Panc1 (cell line): ENCODE data around the gene PLCL1. TPM values are rescaled to one million over a fixed set of nuclear protein-coding genes. Genes with fewer than 3 reads are reported as not detected.

Source experiments
- ATAC-seq: fragments of 200-7000 bp; cut with Tn5 transposase; 2 replicates; pipeline ENCODE4 v1.9.1; 2020; ENCODE audit warnings: mild to moderate bottlenecking, moderate library complexity
- BruUV-seq: library from RNA; stranded (reverse); fragments of 400-500 nt; replicated peaks from 2 replicates; lab custom pipeline; 2021; lab: Mats Ljungman, UMichigan
- CTCF ChIA-PET: fragments of 300-600 bp; sonication (Branson Sonifier 250); formaldehyde crosslinking; loops from one replicate; lab custom pipeline; 2022; ENCODE audit warnings: antibody characterized with exemption; lab: Charles Lee
- POLR2A ChIA-PET: fragments of 300-600 bp; sonication (Branson Sonifier 250); formaldehyde crosslinking; loops from one replicate; lab custom pipeline; 2022; ENCODE audit warnings: antibody characterized with exemption; lab: Charles Lee
- DNase-seq: peaks from one replicate; pipeline ENCODE4 v3.0.0-alpha.2; 2010; ENCODE audit warnings: low read depth, low spot score
- H3K27ac ChIP-seq: 2 replicates; pipeline ENCODE4 v1.5.1; 2011; ENCODE audit warnings: mild to moderate bottlenecking, low read length, inconsistent platforms
- H3K27me3 ChIP-seq: fragments of 200-500 bp; sonication (Bioruptor generic); 2 replicates; pipeline ENCODE4 v1.6.0; 2014; ENCODE audit warnings: low read length, inconsistent platforms; ENCODE audit not compliant: control insufficient read depth, insufficient read depth
- H3K36me3 ChIP-seq: fragments of 200-500 bp; sonication (Bioruptor generic); 2 replicates; pipeline ENCODE4 v1.5.1; 2014; ENCODE audit warnings: inconsistent platforms, mild to moderate bottlenecking, low read length, moderate library complexity; ENCODE audit not compliant: control insufficient read depth, insufficient read depth
- H3K4me1 ChIP-seq: 2 replicates; pipeline ENCODE4 v1.5.1; 2011; ENCODE audit warnings: inconsistent platforms, mild to moderate bottlenecking, low read length, moderate library complexity; ENCODE audit not compliant: control insufficient read depth, insufficient read depth
- H3K4me3 ChIP-seq, 2 experiments: 2 replicates each; pipeline ENCODE4 v1.5.1; 2011 to 2012; ENCODE audit warnings: low read depth in 2 of 2, low read length in 2 of 2, mild to moderate bottlenecking in 2 of 2, inconsistent platforms in 1 of 2, moderate library complexity in 1 of 2
- H3K9me3 ChIP-seq: fragments of 200-500 bp; sonication (Bioruptor generic); 2 replicates; pipeline ENCODE4 v1.5.1; 2014; ENCODE audit warnings: low read depth, mild to moderate bottlenecking, inconsistent platforms, low read length, moderate library complexity; ENCODE audit not compliant: control insufficient read depth, insufficient read depth
- CTCF ChIP-seq: fragments of 450-650 bp; IDR thresholded peaks from 2 replicates; pipeline ENCODE4 v1.5.1; 2017; ENCODE audit warnings: mild to moderate bottlenecking
- POLR2AphosphoS5 ChIP-seq: IDR thresholded peaks from 2 replicates; pipeline ENCODE4 v1.6.1; 2012; ENCODE audit warnings: mild to moderate bottlenecking, low read depth, low read length, moderate library complexity
- REST ChIP-seq, 2 experiments: IDR thresholded peaks; 2 replicates each; pipeline ENCODE4 v1.6.1; 2011 to 2012; ENCODE audit warnings: low read depth in 2 of 2, control low read depth in 1 of 2, low read length in 1 of 2, mild to moderate bottlenecking in 1 of 2, moderate library complexity in 1 of 2; ENCODE audit not compliant: insufficient read depth in 1 of 2
- SIN3A ChIP-seq: IDR thresholded peaks from 2 replicates; pipeline ENCODE4 v1.6.1; 2012; ENCODE audit warnings: low read depth, mild to moderate bottlenecking, low read length, moderate library complexity, borderline replicate concordance; ENCODE audit not compliant: insufficient read depth
- TCF7L2 ChIP-seq: IDR thresholded peaks from 2 replicates; pipeline ENCODE4 v1.6.1; 2011; ENCODE audit warnings: mild to moderate bottlenecking, low read depth, low read length, inconsistent platforms
- in situ Hi-C: cut with HindIII; loops from 2 replicates; pipeline ENCODE4 v1.10.0; 2016; ENCODE audit warnings: low sequenced_read_pairs, low pct_unique_long_range_greater_than_20kb
- intact Hi-C: fragments of 100-400 bp; cut with micrococcal nuclease; formaldehyde crosslinking; loops from one replicate; pipeline ENCODE4 v1.10.0; 2022; ENCODE audit not compliant: unreplicated experiment
- total RNA-seq: library from RNA; stranded (reverse); gene quantifications from one replicate; pipeline ENCODE4 v1.2.1, GENCODE V29; 2021; ENCODE audit not compliant: unreplicated experiment

PLCL1 gene
- total RNA-seq, 1 experiment from 2014 or later = not detected

- Histone ChIP-seq H3K9me3 (no peaks in the 10 kb centered on the region), H3K4me1 (no peaks in the 10 kb centered on the region), H3K36me3 (no peaks in the 10 kb centered on the region), H3K27me3 (peaks cover 6% of the 10 kb centered on the region), H3K4me3 (no peak overlapping the region), H3K27ac (no peak overlapping the region)
- DNase-seq (no peak), ATAC-seq (no peak)
- ChIA-PET POLR2A (no interaction called here), CTCF (no interaction called here)
- intact Hi-C loops = loop anchor here (5.0 kb wide), 1 partner anchor 136 kb away; no protein-coding TSS in a partner anchor
- TF ChIP-seq REST (IDR thresholded peaks at IDR 0.05; ENCODE audit: insufficient read depth in 1 of 2, low read depth in 2 of 2, low read length in 1 of 2) (no peak), SIN3A (no peak)
- in situ Hi-C loops = no loop called here
- BruUV-seq = no TSS peak
These were observed 337.3 kb downstream of the PLCL1 start for GRCh38 chr2:198141726-198142125.

GRCh38 chr2:198143156-198143555 lies 338.8 kb downstream of the PLCL1 start:
- Histone ChIP-seq H3K4me3 (no peak overlapping the region), H3K27ac (no peak overlapping the region), H3K9me3 (no peaks in the 10 kb centered on the region), H3K36me3 (no peaks in the 10 kb centered on the region), H3K4me1 (no peaks in the 10 kb centered on the region), H3K27me3 (peaks cover 4% of the 10 kb centered on the region; the same call in 1 of the 2 replicates)
- ChIA-PET CTCF (no interaction called here), POLR2A (no interaction called here)
- ATAC-seq (no peak), DNase-seq (no peak)
- intact Hi-C loops (loop anchor here (5.0 kb wide), 1 partner anchor 134 kb away; no protein-coding TSS in a partner anchor), in situ Hi-C loops (no loop called here)
- no TSS peak for BruUV-seq
- no peak for TF ChIP-seq POLR2AphosphoS5
- no peak for TF ChIP-seq SIN3A
- TF ChIP-seq REST (IDR thresholded peaks at IDR 0.05; ENCODE audit: insufficient read depth in 1 of 2, low read depth in 2 of 2, low read length in 1 of 2) = no peak
- TF ChIP-seq TCF7L2 = no peak
- no peak for TF ChIP-seq CTCF
